Glutamatergic neuron (in vitro differentiated cells): ENCODE results near the gene TSPAN9. TPM values are rescaled to one million over a fixed set of nuclear protein-coding genes. Genes with fewer than 3 reads are reported as not detected.
A peak's percentile ranks its signal among the peaks of the same experiment; 100 is the strongest.

ENCODE experiments used
- DNase-seq: peaks from one replicate; pipeline ENCODE4 v3.0.0; 2022
- H3K27ac Mint-ChIP-seq: one replicate; pipeline ENCODE4 v1.8.0; 2020; ENCODE audit warnings: mild to moderate bottlenecking, mixed read lengths, inconsistent platforms; ENCODE audit not compliant: unreplicated experiment
- H3K27me3 Mint-ChIP-seq: one replicate; pipeline ENCODE4 v1.8.0; 2020; ENCODE audit warnings: mild to moderate bottlenecking, moderate library complexity, mixed read lengths, inconsistent platforms; ENCODE audit not compliant: unreplicated experiment
- H3K36me3 Mint-ChIP-seq: one replicate; pipeline ENCODE4 v1.8.0; 2020; ENCODE audit warnings: mild to moderate bottlenecking, mixed read lengths, inconsistent platforms; ENCODE audit not compliant: unreplicated experiment
- H3K4me1 Mint-ChIP-seq: one replicate; pipeline ENCODE4 v1.8.0; 2020; ENCODE audit warnings: mild to moderate bottlenecking, low read depth, mixed read lengths, inconsistent platforms; ENCODE audit not compliant: unreplicated experiment
- H3K4me3 Mint-ChIP-seq: one replicate; pipeline ENCODE4 v1.8.0; 2020; ENCODE audit warnings: mild to moderate bottlenecking, mixed read lengths, inconsistent platforms; ENCODE audit not compliant: unreplicated experiment
- H3K9me3 Mint-ChIP-seq: one replicate; pipeline ENCODE4 v1.8.0; 2020; ENCODE audit warnings: mild to moderate bottlenecking, moderate library complexity, mixed read lengths, inconsistent platforms; ENCODE audit not compliant: unreplicated experiment
- total RNA-seq: library from RNA; stranded (reverse); fragmentation: NEBNext Ultra II Directional; extraction: Animal tissue kit (Norgen Biotek cat#: 25700); gene quantifications from one replicate; pipeline ENCODE4 v1.2.1, GENCODE V29; 2021; ENCODE audit not compliant: unreplicated experiment
- TF ChIP-seq, protein P1 (sequence below): fragments of 200-600 bp; sonication (generic); IDR thresholded peaks from one replicate; pipeline ENCODE4 v1.5.0; 2021; ENCODE audit not compliant: partially characterized antibody, unreplicated experiment

Gene TSPAN9
- total RNA-seq, 1 donor from 2014 or later, result 142 TPM

DNA sequence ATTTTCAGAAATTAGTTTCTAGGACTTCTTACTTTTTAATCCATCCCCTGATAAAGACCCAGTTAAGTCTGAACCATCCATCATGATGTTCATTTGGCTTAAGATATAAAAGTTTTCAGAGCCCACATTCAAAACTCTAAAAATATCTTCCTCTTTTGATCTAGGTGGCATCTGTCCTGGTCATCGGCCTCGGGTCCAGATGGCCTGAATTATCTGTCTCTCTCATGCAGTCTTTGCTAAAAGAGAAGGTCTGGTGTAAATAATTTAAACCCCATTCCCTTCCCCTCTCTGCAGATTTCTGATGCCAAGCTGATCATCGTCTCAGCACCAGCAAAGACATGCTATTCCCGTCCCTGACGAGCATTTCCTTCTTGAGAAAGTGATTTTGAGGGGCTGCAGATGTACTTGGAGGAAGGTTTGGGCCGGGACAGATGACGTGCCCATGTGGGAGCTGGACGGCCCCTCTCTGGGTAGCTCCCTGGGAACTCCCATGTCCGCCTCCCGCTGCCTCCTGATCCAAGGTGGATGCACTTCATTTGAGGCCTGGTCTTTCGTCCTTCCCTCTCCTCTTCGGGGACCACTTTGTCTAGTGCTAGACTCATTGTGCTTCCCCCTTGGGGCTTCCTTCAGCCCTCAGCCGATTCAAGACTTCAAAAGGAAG lies 240.8 kb downstream of the TSPAN9 start:
- peak overlapping the region; percentile 11 for H3K4me3 Mint-ChIP-seq
- no peak overlapping the region for H3K27ac Mint-ChIP-seq
- no peaks in the 10 kb centered on the region for H3K36me3 Mint-ChIP-seq
- peaks cover 9% of the 10 kb centered on the region for H3K9me3 Mint-ChIP-seq
- no peak for DNase-seq
- peaks cover 35% of the 10 kb centered on the region for H3K4me1 Mint-ChIP-seq
- peaks cover 8% of the 10 kb centered on the region for H3K27me3 Mint-ChIP-seq
- TF ChIP-seq, protein P1, sequence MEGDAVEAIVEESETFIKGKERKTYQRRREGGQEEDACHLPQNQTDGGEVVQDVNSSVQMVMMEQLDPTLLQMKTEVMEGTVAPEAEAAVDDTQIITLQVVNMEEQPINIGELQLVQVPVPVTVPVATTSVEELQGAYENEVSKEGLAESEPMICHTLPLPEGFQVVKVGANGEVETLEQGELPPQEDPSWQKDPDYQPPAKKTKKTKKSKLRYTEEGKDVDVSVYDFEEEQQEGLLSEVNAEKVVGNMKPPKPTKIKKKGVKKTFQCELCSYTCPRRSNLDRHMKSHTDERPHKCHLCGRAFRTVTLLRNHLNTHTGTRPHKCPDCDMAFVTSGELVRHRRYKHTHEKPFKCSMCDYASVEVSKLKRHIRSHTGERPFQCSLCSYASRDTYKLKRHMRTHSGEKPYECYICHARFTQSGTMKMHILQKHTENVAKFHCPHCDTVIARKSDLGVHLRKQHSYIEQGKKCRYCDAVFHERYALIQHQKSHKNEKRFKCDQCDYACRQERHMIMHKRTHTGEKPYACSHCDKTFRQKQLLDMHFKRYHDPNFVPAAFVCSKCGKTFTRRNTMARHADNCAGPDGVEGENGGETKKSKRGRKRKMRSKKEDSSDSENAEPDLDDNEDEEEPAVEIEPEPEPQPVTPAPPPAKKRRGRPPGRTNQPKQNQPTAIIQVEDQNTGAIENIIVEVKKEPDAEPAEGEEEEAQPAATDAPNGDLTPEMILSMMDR, result no peak

DNA sequence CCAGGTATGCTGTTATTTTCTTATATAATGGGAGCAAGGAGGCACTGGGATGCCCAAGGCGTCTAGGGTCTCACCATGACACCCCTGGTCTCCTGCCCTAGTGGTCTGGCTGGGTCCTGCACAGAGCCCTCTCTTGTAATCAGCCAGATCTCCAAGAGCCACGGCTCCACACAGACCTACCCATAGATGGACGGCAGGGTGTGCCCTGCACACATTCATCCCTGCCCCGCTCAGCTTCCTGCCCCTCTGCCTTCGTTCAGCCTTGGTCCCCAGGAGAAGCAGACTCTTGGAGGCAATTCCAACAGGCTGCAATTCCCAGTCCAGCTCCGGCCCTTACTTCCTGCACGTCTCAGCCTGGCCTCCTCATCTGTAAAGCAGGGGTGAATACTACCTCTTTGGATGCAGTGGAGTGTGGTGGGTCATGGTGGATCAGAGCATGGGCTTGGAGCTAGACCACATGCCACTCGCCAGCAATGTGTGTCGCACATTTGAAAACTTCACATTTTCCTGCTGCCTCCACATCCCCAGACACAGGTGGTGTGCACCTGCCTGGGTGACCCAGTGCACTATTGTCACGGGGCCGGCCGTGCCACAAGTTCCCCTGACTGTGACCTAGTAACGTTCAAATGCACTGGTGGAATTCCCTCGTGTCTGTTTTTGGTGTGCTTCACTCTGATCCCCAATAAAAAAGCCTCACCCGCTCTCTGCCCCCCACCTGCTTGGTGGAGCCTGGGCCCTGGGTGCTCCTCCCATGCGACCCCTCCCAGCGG lies 242.7 kb downstream of the TSPAN9 start:
- TF ChIP-seq, protein P1, result no peak
- H3K27ac Mint-ChIP-seq, result no peak overlapping the region
- H3K4me1 Mint-ChIP-seq, result peaks cover 24% of the 10 kb centered on the region
- H3K9me3 Mint-ChIP-seq, result peaks cover 10% of the 10 kb centered on the region
- peaks cover 6% of the 10 kb centered on the region for H3K27me3 Mint-ChIP-seq
- H3K36me3 Mint-ChIP-seq, result no peaks in the 10 kb centered on the region
- H3K4me3 Mint-ChIP-seq, result no peak overlapping the region
- no peak for DNase-seq

DNA sequence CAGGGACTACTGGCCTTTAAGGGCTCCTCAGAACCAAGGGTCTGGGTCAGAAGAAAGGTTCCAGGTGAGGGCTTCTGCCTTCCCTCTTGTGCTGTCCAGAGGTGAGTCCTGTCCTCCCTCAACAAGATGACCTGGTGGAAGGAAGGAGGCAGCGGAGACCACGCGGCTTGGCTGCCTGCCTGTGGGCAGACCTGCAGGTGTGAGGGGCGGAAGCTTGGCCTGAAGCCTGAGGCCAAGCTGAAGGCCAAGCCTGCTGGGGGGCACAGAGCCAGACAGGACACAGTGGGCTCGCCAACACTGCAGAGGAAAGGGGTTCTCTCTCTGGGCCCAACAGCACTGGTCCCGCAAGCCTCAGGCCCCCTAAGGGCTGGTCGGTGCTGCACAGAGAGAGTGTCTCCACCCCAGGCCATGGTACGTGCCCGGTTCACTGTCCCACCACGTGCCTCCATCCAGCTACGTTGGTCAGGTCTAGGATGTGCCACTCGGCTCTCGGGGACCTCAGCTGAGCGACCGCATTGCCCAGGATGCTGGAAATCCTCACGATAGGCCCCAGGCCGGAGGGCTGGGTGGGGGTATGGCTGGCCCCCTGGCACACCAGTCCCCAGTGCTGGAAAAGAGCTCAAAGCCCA lies 243.8 kb downstream of the TSPAN9 start:
- Mint-ChIP-seq H3K9me3 (peaks cover 16% of the 10 kb centered on the region), H3K36me3 (no peaks in the 10 kb centered on the region), H3K27ac (no peak overlapping the region), H3K4me1 (peaks cover 26% of the 10 kb centered on the region), H3K27me3 (peaks cover 5% of the 10 kb centered on the region), H3K4me3 (no peak overlapping the region)
- TF ChIP-seq, protein P1, result no peak
- DNase-seq, result no peak

DNA sequence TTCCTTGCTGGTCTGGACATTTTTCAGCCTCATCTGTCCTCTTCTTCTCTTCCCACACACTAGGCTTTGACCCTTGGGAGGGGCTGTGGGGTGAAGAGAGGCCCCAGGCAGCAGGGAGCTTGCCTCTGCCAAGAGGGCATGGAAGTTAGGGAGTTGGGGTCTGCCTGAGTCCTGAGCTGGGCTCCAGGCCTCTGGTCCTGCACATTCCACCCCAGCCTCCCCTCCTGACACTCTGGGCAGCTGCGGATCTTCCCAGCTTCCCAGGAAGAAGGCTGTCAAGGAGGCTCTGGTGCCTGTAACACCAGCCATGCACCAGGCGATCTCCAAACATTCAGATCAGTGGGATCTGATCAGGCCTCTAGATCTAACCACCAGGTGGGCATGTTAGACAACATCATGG lies 244.7 kb downstream of the TSPAN9 start:
- Mint-ChIP-seq H3K36me3 (no peaks in the 10 kb centered on the region), H3K27ac (no peak overlapping the region), H3K9me3 (peaks cover 13% of the 10 kb centered on the region), H3K4me1 (peaks cover 34% of the 10 kb centered on the region), H3K4me3 (no peak overlapping the region), H3K27me3 (peaks cover 5% of the 10 kb centered on the region)
- DNase-seq, result no peak
- TF ChIP-seq, protein P1, result no peak
